ENCODE data around the gene MAD1L1.
"Not testable (repeated sequence)": the region's sequence is repeated elsewhere in the genome, so short reads cannot be mapped to it uniquely, and the experiment has no call there.

Gene MAD1L1

GRCh38 chr7:1987591-1988532, 244.9 kb downstream of the MAD1L1 start:
- DNase-seq (ENCODE audit: low spot score): no peak

GRCh38 chr7:1987084-1987535, 245.6 kb downstream of the MAD1L1 start:
- no peak for DNase-seq (ENCODE audit: low spot score)

GRCh38 chr7:1986366-1987083, 246.2 kb downstream of the MAD1L1 start:
- no peak for DNase-seq (ENCODE audit: low spot score)

- no peak for DNase-seq (ENCODE audit: low spot score)
Observed at GRCh38 chr7:1985936-1986335, 246.8 kb downstream of the MAD1L1 start.

GRCh38 chr7:1985042-1985441, 247.7 kb downstream of the MAD1L1 start:
- DNase-seq (ENCODE audit: low spot score): no peak

GRCh38 chr7:1981878-1982230, 250.9 kb downstream of the MAD1L1 start:
- DNase-seq (ENCODE audit: low spot score): no peak

- DNase-seq (ENCODE audit: low spot score): no peak
Observed at GRCh38 chr7:1981201-1981877, 251.4 kb downstream of the MAD1L1 start.

GRCh38 chr7:1979591-1980560, 252.9 kb downstream of the MAD1L1 start:
- no peak for DNase-seq (ENCODE audit: low spot score)

GRCh38 chr7:1978656-1979590, 253.8 kb downstream of the MAD1L1 start:
- no peak for DNase-seq (ENCODE audit: low spot score)

GRCh38 chr7:1977876-1978441, 254.8 kb downstream of the MAD1L1 start:
- DNase-seq (ENCODE audit: low spot score): no peak

- DNase-seq (ENCODE audit: low spot score): no peak
Observed at GRCh38 chr7:1977059-1977875, 255.5 kb downstream of the MAD1L1 start.

- DNase-seq (ENCODE audit: low spot score): not testable (repeated sequence)
Observed at GRCh38 chr7:1976521-1976920, 256.2 kb downstream of the MAD1L1 start.

GRCh38 chr7:1975581-1975980, 257.2 kb downstream of the MAD1L1 start:
- no peak for DNase-seq (ENCODE audit: low spot score)

- no peak for DNase-seq (ENCODE audit: low spot score)
Observed at GRCh38 chr7:1975179-1975578, 257.6 kb downstream of the MAD1L1 start.

- DNase-seq (ENCODE audit: low spot score): no peak
Observed at GRCh38 chr7:1974290-1975101, 258.2 kb downstream of the MAD1L1 start.

GRCh38 chr7:1973321-1974251, 259.2 kb downstream of the MAD1L1 start:
- no peak for DNase-seq (ENCODE audit: low spot score)

GRCh38 chr7:1972744-1973143, 260.0 kb downstream of the MAD1L1 start:
- DNase-seq (ENCODE audit: low spot score): no peak

Measured in left forelimb (tissue), 1 donor.